Melanocyte of skin (primary cell): Measurements from ENCODE around the gene CFI. TPM values are rescaled to one million over a fixed set of nuclear protein-coding genes. Genes with fewer than 3 reads are reported as not detected.

Source experiments
- total RNA-seq, 2 donors: library from RNA; depleted of rRNA; stranded (reverse); fragments of >200 nt; gene quantifications; 2 replicates each; pipeline ENCODE4 v1.2.3, GENCODE V29; 2012

The CFI gene
- 1 to 10 TPM in 1 of 2 donors, under 1 TPM in 1; 0.33 to 1.0 TPM for total RNA-seq

GRCh38 chr4:109801895-109802319 lies at the start of gene CFI:
Gene CFI, minus strand, starts transcription at chr4:109801999. Its CDS starts 28 bp downstream, at chr4:109801971.

GRCh38 chr4:109847896-109848442 lies 46.2 kb upstream of the CFI start, which contains the start of gene LRIT3:
Gene LRIT3, plus strand, starts transcription at chr4:109848107. Its CDS starts 95 bp downstream, at chr4:109848202.

GRCh38 chr4:109827672-109828071 lies 25.9 kb upstream of the CFI start, which contains the start of gene RRH:
Gene RRH, plus strand, starts transcription at chr4:109827972. Its CDS starts 56 bp downstream, at chr4:109828028.

GRCh38 chr4:109815151-109816081 lies 13.6 kb upstream of the CFI start, which contains the start of gene GAR1:
Gene GAR1, plus strand, starts transcription at chr4:109815762. Its CDS starts 403 bp downstream, at chr4:109816165.

GRCh38 chr4:109729718-109730618 lies 71.8 kb downstream of the CFI start, which contains the start of gene PLA2G12A:
Gene PLA2G12A, minus strand, starts transcription at chr4:109730070. Its CDS starts 261 bp downstream, at chr4:109729809.

GRCh38 chr4:109702950-109703663 lies 98.7 kb downstream of the CFI start, which contains the start of gene CASP6:
Gene CASP6, minus strand, starts transcription at chr4:109703445. Its CDS starts 50 bp downstream, at chr4:109703395.

Other genes with a start within 250 kb of the CFI start
- gene MCUB, start 241.8 kb downstream of the CFI start, total RNA-seq, result 10 to 100 TPM in 1 of 2 donors, 1 to 10 TPM in 1; 5.5 to 16.7 TPM
- 10 to 100 TPM; 24.1 to 40.3 TPM for gene CASP6, start 98.6 kb downstream of the CFI start, total RNA-seq
- 10 to 100 TPM in 1 of 2 donors, 1 to 10 TPM in 1; 9.3 to 11.4 TPM for gene PLA2G12A, start 71.9 kb downstream of the CFI start, total RNA-seq
- 1 to 10 TPM; 4.0 to 4.1 TPM for gene GAR1, start 13.8 kb upstream of the CFI start, total RNA-seq
- under 1 TPM in 1 of 2 donors, not detected in 1; under 0.01 TPM for gene RRH, start 26.0 kb upstream of the CFI start, total RNA-seq
- under 1 TPM; under 0.01 TPM for gene LRIT3, start 46.1 kb upstream of the CFI start, total RNA-seq
- 1 to 10 TPM in 1 of 2 donors, under 1 TPM in 1; under 0.01 to 1.7 TPM for gene EGF, start 110.9 kb upstream of the CFI start, total RNA-seq